AG09319 (cell line): ENCODE results near the gene BCAP31.
"Not testable (repeated sequence)": the region's sequence is repeated elsewhere in the genome, so short reads cannot be mapped to it uniquely, and the experiment has no call there.

Source experiments
- DNase-seq: peaks from one replicate; pipeline ENCODE4 v3.0.0-alpha.2; 2010; ENCODE audit warnings: low read depth; ENCODE audit errors: extremely low read depth
- TF ChIP-seq, protein P1 (sequence below): IDR thresholded peaks from 2 replicates; pipeline ENCODE4 v1.5.1; 2011; ENCODE audit warnings: low read depth, mild to moderate bottlenecking, inconsistent platforms, low read length, moderate library complexity

The BCAP31 gene

DNA sequence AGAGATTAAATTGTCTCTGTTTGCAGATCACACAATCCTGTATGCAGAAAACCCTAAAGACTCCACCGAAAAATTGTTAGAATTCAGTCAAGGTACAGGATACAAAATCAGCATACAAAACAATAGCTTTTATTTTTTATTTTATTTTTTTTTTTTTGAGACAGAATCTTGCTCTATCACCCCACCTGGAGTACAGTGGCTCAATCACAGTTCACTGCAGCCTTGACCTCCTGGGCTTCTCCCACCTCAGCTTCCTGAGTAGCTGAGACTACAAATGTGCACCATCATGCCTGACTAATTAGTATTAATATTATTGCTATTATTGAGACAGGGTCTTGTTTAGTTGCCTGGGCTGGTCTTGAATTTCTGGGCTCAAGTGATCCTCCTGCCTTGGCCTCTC lies 30.9 kb upstream of the BCAP31 start:
- no peak for DNase-seq
- TF ChIP-seq, protein P1, sequence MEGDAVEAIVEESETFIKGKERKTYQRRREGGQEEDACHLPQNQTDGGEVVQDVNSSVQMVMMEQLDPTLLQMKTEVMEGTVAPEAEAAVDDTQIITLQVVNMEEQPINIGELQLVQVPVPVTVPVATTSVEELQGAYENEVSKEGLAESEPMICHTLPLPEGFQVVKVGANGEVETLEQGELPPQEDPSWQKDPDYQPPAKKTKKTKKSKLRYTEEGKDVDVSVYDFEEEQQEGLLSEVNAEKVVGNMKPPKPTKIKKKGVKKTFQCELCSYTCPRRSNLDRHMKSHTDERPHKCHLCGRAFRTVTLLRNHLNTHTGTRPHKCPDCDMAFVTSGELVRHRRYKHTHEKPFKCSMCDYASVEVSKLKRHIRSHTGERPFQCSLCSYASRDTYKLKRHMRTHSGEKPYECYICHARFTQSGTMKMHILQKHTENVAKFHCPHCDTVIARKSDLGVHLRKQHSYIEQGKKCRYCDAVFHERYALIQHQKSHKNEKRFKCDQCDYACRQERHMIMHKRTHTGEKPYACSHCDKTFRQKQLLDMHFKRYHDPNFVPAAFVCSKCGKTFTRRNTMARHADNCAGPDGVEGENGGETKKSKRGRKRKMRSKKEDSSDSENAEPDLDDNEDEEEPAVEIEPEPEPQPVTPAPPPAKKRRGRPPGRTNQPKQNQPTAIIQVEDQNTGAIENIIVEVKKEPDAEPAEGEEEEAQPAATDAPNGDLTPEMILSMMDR = no peak

DNA sequence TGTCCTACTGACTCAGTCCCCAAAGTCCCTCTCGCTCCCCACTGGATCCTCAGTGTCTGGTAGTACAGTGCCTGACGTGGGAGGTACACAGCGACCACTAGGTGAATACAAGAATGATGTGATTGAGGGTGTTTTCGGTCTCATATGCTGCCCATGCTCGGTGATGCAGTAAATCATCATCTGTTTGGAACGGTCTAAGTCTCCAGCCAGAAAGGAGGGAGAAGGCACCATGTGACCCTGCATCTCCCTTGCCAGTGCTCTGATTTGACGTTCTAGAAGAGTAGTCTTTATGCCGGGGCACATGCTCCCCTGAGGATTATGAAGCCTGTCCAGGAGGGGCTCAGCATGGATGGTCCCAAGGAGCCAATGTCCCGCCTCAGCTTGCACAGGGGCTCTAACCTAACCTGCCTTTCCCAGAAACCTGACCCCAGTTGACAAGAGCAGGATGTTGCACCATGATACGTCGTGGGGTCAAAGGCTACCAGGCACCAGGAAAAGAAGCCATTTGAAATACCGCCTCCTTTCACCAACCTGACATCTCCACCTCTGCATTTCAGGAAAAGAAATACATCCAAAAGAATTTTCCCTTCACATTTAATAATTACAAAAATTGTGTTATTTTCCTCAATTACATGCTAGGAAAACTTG lies 26.1 kb upstream of the BCAP31 start:
- DNase-seq = no peak
- TF ChIP-seq, protein P1 = no peak

DNA sequence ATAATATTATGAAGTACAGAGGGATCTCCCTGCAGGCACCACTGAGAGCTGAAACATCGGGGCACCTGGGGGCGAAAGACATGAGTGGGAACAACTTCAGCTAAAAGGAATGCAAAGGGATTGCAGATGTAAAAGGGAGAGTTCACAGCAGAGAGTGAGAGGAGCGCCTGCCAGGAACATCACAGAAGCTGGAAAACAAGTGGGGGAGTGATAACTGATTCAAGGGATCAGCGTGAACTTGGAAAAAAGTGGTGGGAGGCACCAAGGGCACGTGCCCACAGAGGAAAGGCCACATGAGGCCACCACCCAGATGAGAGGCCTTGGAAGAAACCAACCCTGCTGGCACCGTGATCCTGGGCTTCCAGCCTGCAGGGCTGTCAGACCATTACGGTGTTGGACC lies 24.8 kb upstream of the BCAP31 start:
- DNase-seq = not testable (repeated sequence)

DNA sequence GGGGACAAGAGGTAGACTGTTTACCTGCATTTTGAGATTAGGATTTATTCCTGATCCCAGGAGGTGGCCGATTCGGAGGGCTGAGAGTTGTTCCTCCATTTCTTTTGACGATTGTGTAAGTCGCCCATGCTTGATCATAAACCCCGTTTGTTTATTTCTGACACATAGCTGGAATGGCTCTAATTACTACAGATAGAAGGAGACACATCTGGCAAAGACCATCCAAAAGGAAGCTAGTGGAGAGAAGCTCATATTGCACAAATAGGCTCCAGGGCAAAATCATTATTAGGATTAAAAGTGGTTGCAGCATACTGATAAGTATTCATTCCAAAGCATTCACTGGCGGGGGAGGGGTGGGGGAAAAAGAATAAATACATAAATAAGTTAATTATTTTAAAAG lies 22.8 kb upstream of the BCAP31 start:
- DNase-seq = not testable (repeated sequence)

DNA sequence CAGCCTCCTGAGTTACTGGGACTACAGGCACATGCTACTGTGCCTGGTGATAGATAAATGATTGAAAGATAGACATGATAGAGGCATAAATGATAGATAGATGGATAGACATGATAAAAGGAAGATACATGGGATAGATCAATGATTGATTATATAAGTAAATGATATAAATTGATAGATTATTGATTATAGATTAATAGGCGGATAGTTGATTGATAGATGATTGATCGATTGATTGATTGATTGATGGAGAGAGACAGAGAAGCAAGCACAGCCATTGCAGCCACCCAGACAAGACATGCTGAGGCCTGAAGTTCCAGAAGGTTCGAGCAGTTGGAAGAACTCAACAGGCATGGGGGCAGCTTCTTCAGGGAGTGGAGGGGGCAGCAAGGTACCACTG lies 22.2 kb upstream of the BCAP31 start:
- TF ChIP-seq, protein P1 = no peak
- no peak for DNase-seq

DNA sequence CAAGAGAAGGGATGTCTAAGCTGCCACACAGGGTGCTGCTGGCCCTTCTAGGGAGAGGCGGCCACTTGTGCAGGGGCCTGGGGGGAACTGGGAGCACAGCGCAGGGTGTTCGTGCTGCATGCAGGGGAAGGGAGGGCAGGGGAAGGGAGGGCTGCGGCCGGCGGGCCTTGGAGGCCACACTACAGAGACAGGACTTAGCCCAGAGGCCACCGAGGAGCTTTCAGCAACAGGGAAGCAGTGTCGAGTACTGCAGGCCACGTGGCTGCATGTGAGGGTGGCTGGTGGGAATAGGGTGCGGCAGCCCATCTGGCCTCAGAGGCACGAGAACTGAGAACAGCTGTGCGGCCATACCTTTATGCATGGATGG lies 20.9 kb upstream of the BCAP31 start:
- not testable (repeated sequence) for DNase-seq

DNA sequence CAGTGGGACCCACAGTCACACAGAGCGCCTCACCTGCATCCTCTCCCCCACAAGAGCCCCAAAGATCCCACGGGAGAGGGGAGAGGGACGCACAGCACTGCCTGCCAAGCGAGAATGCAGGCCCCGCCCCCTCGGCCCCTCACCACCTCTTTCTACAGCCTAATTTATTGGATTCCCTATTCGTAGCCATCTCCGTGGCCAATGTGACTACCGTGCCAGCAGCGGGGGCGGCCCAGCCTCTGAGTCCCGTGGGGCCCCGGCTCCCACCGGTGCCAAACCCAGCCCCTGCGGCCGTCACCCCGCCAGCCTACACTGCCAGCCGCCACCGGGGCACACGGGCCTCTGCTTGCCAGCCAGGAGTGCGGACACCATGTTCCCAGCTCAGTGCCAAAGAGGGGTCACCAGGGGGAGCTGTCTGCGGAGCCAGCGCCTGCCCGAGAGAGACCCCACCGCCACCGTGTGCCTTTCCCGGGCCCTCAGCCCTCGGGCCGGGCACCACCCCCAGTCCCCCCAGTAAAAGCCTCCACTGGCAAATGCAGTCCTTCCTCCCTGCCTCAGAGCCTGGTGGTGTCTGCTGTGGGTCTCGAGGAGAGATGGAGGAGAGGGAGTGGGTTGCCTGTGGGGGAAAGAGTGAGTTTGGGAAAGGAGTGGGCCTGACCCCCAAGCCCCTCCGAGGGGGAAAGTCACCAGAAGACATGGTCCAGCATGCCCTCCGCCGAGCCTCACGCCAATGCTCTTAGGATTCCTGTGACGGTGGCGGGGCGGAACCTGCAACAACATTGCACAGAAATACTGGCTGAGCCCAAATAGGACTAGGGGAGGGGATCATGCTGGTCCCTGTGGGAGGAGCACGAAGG lies 20.3 kb upstream of the BCAP31 start:
- DNase-seq = no peak
- TF ChIP-seq, protein P1 = peak; percentile 13

DNA sequence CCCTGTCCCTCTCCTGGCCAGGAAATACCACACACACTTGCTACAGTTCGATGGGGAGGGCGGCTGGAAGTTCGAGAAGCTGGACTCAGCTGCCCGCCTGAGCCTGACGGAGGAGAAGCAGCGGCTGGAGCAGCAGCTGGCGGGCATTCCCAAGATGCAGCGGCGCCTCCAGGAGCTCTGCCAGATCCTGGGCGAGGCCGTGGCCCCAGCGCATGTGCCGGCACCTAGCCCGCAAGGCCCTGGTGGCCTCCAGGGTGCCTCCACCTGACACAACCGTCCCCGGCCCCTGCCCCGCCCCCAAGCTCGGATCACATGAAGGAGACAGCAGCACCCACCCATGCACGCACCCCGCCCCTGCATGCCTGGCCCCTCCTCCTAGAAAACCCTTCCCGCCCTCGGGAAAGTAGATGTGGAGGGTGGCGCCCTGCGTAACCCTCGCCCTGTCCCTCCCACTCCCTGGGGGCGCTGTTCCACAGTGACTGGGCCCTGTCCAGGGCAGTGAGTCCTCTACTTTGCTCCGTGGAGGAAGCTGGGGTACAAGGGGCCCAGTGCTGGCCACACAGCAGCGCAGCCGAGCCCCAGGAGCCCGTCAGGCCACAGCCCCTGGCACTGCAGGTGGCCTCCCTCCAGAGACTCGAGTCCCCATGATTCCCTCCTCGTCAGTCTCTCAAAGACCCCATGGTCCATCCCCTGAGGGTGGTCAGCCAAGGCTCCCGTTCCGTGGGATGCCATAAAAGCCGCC lies 19.5 kb upstream of the BCAP31 start:
- not testable (repeated sequence) for DNase-seq

DNA sequence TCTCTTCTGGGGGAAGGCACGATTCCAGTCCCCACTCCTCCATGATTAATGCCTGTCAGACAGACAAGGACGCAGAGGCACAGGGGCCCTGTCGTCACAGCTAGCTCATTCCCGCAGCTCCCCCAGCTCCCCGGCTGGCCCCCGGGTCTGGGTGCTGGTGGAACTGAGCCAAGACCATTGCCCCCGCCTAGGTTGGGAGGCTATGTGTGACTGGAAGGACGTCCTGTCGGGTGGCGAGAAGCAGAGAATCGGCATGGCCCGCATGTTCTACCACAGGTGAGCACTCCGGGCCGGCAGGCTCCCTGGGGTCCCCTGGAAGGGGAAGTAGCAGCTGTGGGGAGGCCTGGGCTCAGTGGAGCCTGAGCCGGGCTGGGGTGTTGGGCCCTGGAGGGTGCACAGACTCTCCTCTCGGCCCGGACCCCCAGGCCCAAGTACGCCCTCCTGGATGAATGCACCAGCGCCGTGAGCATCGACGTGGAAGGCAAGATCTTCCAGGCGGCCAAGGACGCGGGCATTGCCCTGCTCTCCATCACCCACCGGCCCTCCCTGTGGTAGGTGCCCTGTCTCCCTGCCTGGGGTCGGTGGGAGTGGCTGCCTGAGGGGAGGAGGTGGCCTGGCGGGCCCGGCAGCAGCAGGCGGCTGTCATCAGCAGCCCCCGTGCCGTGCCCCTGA lies 18.7 kb upstream of the BCAP31 start:
- not testable (repeated sequence) for DNase-seq

DNA sequence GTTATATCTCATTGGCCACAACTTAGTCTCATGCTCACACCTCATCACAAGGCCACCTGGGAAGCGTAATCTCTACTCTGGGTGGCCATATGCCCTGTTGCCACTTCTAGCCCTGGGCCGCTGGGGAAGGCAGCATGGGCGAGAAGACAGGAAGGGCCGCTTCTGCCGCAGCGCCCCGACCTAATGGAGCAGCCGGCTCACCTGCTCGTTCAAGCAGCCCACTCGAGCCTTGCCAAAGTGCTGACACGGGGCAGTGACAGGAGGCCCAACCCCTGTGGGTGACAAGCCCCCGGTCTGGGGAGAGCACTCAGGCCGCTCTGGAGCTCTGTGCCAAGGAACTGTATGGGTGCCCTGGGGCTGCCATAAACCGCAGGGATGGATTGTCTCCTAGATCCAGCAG lies 17.9 kb upstream of the BCAP31 start:
- DNase-seq = not testable (repeated sequence)
